ENCODE data around the gene GATA6.

Gene GATA6

DNA sequence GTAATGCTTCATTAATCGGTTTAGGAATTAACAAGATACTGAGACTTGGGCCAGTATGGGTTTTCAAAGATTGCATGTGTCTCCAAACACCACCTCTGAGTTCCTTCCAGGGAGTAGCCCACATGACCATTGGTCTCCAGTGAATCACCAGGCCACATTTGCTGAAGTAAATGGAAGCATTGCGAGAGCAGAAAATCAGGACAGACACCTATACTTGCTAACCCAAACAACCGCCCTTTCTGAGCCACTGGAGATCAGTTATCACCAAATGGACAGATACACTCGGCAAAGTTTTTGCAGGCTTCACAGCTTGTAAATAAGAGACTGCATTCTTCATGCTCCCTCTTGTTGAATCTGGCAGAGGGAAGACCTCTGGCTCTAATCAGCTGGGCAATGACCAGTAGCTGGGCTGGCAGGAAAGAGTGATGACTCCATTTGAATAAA lies 40.9 kb downstream of the GATA6 start:
- H3K27me3 ChIP-seq (ENCODE audit: control insufficient read depth in 3 of 3, insufficient read depth in 3 of 3, low read depth in 1 of 3, low read length in 3 of 3) = peaks cover 0 to 4% (median 0%) of the 10 kb centered on the region in 3 experiments
- H3K4me3 ChIP-seq (ENCODE audit: low read length in 2 of 2) = no peak overlapping the region
- H3K4me2 ChIP-seq (ENCODE audit: insufficient read depth, low read length, poor library complexity, severe bottlenecking) = no peak overlapping the region
- no peaks in the 10 kb centered on the region for H3K36me3 ChIP-seq (replicated peaks in 1 of 2; ENCODE audit: control insufficient read depth in 2 of 2, insufficient read depth in 2 of 2, low read length in 2 of 2)
- no peak overlapping the region for H3K4ac ChIP-seq (ENCODE audit: low read length)
- no peak overlapping the region for H2AK5ac ChIP-seq (ENCODE audit: low read depth, low read length)
- no peak overlapping the region for H4K91ac ChIP-seq (ENCODE audit: low read depth, low read length, poor library complexity)
- H3K14ac ChIP-seq (ENCODE audit: low read length) = no peak overlapping the region
- H3K9ac ChIP-seq (ENCODE audit: low read depth, low read length, poor library complexity) = no peak overlapping the region
- H3K9me3 ChIP-seq (replicated peaks in 1 of 2; ENCODE audit: control insufficient read depth in 2 of 2, insufficient read depth in 1 of 2, low read depth in 1 of 2, low read length in 2 of 2) = no peaks in the 10 kb centered on the region
- WGBS, 2 donors (ENCODE audit: extremely low coverage in 2 of 2, insufficient read length in 2 of 2, insufficient replicate concordance in 1 of 2) = no CpG with 5 or more reads among the region's 4 CpGs
- no peak overlapping the region for H3K27ac ChIP-seq (replicated peaks; ENCODE audit: low read length)
- DNase-seq (ENCODE audit: low spot score) = no peak
- no peak overlapping the region for H2BK5ac ChIP-seq (ENCODE audit: low read length)
- H4K8ac ChIP-seq (ENCODE audit: low read depth, low read length) = no peak overlapping the region
- no peaks in the 10 kb centered on the region for H3K4me1 ChIP-seq (ENCODE audit: control insufficient read depth in 2 of 2, insufficient read depth in 1 of 2, low read depth in 1 of 2, low read length in 2 of 2)
- no peak overlapping the region for H3K18ac ChIP-seq (ENCODE audit: low read length)
- no peak overlapping the region for H2BK12ac ChIP-seq (ENCODE audit: low read length)
- no peak overlapping the region for H2BK120ac ChIP-seq (ENCODE audit: low read depth, low read length)
- no peak overlapping the region for H3K23ac ChIP-seq (ENCODE audit: low read depth, low read length, poor library complexity)
- no peaks in the 10 kb centered on the region for H3K79me1 ChIP-seq (ENCODE audit: low read depth, low read length)
- H2AFZ ChIP-seq (ENCODE audit: low read length) = no peak overlapping the region
- no peak overlapping the region for H2BK15ac ChIP-seq (ENCODE audit: low read length)

DNA sequence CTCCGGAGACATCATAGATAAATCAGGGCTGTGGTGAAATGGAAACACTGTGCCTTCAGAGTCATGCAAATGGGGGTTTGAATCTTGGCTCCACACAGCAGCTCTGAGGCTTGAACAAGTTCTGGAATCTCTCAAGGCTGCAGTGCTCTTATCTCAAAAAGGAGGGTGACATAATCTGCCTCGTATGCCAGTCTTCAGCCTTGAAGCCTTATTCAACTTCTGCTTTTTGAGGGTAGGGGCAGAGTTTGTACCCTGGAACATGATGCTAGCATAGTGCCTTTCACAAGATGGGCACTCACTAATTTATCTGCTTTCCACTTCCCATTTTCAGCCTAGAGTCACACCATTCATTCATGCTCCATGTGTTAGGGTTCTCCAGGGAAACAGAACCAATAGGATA lies 42.3 kb downstream of the GATA6 start:
- no peak overlapping the region for H2BK120ac ChIP-seq (ENCODE audit: low read depth, low read length)
- no peak overlapping the region for H4K91ac ChIP-seq (ENCODE audit: low read depth, low read length, poor library complexity)
- H3K27ac ChIP-seq (replicated peaks; ENCODE audit: low read length) = no peak overlapping the region
- H3K9ac ChIP-seq (ENCODE audit: low read depth, low read length, poor library complexity) = no peak overlapping the region
- H3K23ac ChIP-seq (ENCODE audit: low read depth, low read length, poor library complexity) = no peak overlapping the region
- H3K4me3 ChIP-seq (ENCODE audit: low read length in 2 of 2) = no peak overlapping the region
- H2BK5ac ChIP-seq (ENCODE audit: low read length) = no peak overlapping the region
- no peak for DNase-seq (ENCODE audit: low spot score)
- no peak overlapping the region for H2AK5ac ChIP-seq (ENCODE audit: low read depth, low read length)
- H3K36me3 ChIP-seq (replicated peaks in 1 of 2; ENCODE audit: control insufficient read depth in 2 of 2, insufficient read depth in 2 of 2, low read length in 2 of 2) = no peaks in the 10 kb centered on the region
- no peak overlapping the region for H3K14ac ChIP-seq (ENCODE audit: low read length)
- no peaks in the 10 kb centered on the region for H3K27me3 ChIP-seq (ENCODE audit: control insufficient read depth in 3 of 3, insufficient read depth in 3 of 3, low read depth in 1 of 3, low read length in 3 of 3)
- no peaks in the 10 kb centered on the region for H3K79me1 ChIP-seq (ENCODE audit: low read depth, low read length)
- WGBS, 2 donors (ENCODE audit: extremely low coverage in 2 of 2, insufficient read length in 2 of 2, insufficient replicate concordance in 1 of 2) = no CpG with 5 or more reads among the region's 2 CpGs
- no peak overlapping the region for H3K4me2 ChIP-seq (ENCODE audit: insufficient read depth, low read length, poor library complexity, severe bottlenecking)
- H2AFZ ChIP-seq (ENCODE audit: low read length) = no peak overlapping the region
- no peaks in the 10 kb centered on the region for H3K4me1 ChIP-seq (ENCODE audit: control insufficient read depth in 2 of 2, insufficient read depth in 1 of 2, low read depth in 1 of 2, low read length in 2 of 2)
- H2BK15ac ChIP-seq (ENCODE audit: low read length) = no peak overlapping the region
- no peak overlapping the region for H4K8ac ChIP-seq (ENCODE audit: low read depth, low read length)
- H3K9me3 ChIP-seq (replicated peaks in 1 of 2; ENCODE audit: control insufficient read depth in 2 of 2, insufficient read depth in 1 of 2, low read depth in 1 of 2, low read length in 2 of 2) = no peaks in the 10 kb centered on the region
- H3K4ac ChIP-seq (ENCODE audit: low read length) = no peak overlapping the region
- H3K18ac ChIP-seq (ENCODE audit: low read length) = no peak overlapping the region
- no peak overlapping the region for H2BK12ac ChIP-seq (ENCODE audit: low read length)

DNA sequence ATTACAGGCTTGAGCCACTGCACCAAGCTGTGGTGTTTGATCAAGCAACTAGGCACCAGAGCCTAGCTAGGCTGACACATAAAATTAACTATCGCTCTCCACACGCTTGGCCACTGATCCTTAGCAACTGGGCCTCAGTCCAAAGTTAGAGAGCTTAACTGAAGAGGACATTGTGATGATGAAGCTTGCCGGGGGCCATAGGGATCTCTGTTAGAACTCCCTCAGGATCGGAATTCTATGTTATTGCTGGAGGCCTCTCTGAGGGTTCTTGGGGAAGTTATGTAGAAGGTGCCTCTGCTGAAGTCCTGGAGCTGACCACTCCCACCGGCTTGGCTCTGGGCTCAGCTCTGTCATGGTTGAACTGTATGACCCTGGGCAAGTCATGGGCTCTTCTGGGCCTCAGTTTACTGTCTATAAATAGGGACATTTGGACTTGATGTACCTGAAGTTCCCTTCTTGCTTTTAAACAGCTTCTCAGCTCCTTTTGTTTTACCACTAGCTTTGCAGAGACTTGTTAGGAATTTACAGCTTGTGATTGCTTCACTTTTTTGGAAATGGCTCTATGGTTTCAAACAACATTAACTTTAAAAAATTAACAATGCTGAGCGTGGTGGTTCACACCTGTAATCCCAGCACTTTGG lies 44.1 kb downstream of the GATA6 start:
- Histone ChIP-seq H3K23ac (ENCODE audit: low read depth, low read length, poor library complexity) (no peak overlapping the region), H2AK5ac (ENCODE audit: low read depth, low read length) (no peak overlapping the region), H3K4me2 (ENCODE audit: insufficient read depth, low read length, poor library complexity, severe bottlenecking) (no peak overlapping the region), H3K14ac (ENCODE audit: low read length) (no peak overlapping the region), H2BK12ac (ENCODE audit: low read length) (no peak overlapping the region), H4K91ac (ENCODE audit: low read depth, low read length, poor library complexity) (no peak overlapping the region), H2AFZ (ENCODE audit: low read length) (no peak overlapping the region), H3K9me3 (replicated peaks in 1 of 2; ENCODE audit: control insufficient read depth in 2 of 2, insufficient read depth in 1 of 2, low read depth in 1 of 2, low read length in 2 of 2) (no peaks in the 10 kb centered on the region), H3K36me3 (replicated peaks in 1 of 2; ENCODE audit: control insufficient read depth in 2 of 2, insufficient read depth in 2 of 2, low read length in 2 of 2) (no peaks in the 10 kb centered on the region), H3K27me3 (ENCODE audit: control insufficient read depth in 3 of 3, insufficient read depth in 3 of 3, low read depth in 1 of 3, low read length in 3 of 3) (no peaks in the 10 kb centered on the region), H4K8ac (ENCODE audit: low read depth, low read length) (no peak overlapping the region), H3K27ac (replicated peaks; ENCODE audit: low read length) (no peak overlapping the region), H2BK5ac (ENCODE audit: low read length) (no peak overlapping the region), H3K79me1 (ENCODE audit: low read depth, low read length) (no peaks in the 10 kb centered on the region), H3K4ac (ENCODE audit: low read length) (no peak overlapping the region), H3K18ac (ENCODE audit: low read length) (no peak overlapping the region), H3K9ac (ENCODE audit: low read depth, low read length, poor library complexity) (no peak overlapping the region), H2BK15ac (ENCODE audit: low read length) (no peak overlapping the region), H3K4me3 (ENCODE audit: low read length in 2 of 2) (no peak overlapping the region), H3K4me1 (ENCODE audit: control insufficient read depth in 2 of 2, insufficient read depth in 1 of 2, low read depth in 1 of 2, low read length in 2 of 2) (peaks cover 0 to 2% of the 10 kb centered on the region in 2 donors), H2BK120ac (ENCODE audit: low read depth, low read length) (no peak overlapping the region)
- DNase-seq (ENCODE audit: low spot score) = no peak
- WGBS, 2 donors (ENCODE audit: extremely low coverage in 2 of 2, insufficient read length in 2 of 2, insufficient replicate concordance in 1 of 2) = no CpG with 5 or more reads among the region's 6 CpGs

GRCh38 chr18:22214731-22215528 lies 45.5 kb downstream of the GATA6 start:
- H3K9ac ChIP-seq (ENCODE audit: low read depth, low read length, poor library complexity) = no peak overlapping the region
- H3K27ac ChIP-seq (replicated peaks; ENCODE audit: low read length) = no peak overlapping the region
- H3K27me3 ChIP-seq (ENCODE audit: control insufficient read depth in 3 of 3, insufficient read depth in 3 of 3, low read depth in 1 of 3, low read length in 3 of 3) = no peaks in the 10 kb centered on the region
- WGBS, 2 donors (ENCODE audit: extremely low coverage in 2 of 2, insufficient read length in 2 of 2, insufficient replicate concordance in 1 of 2) = no CpG with 5 or more reads among the region's 13 CpGs
- no peak overlapping the region for H3K18ac ChIP-seq (ENCODE audit: low read length)
- H2BK12ac ChIP-seq (ENCODE audit: low read length) = no peak overlapping the region
- no peaks in the 10 kb centered on the region for H3K9me3 ChIP-seq (replicated peaks in 1 of 2; ENCODE audit: control insufficient read depth in 2 of 2, insufficient read depth in 1 of 2, low read depth in 1 of 2, low read length in 2 of 2)
- H3K14ac ChIP-seq (ENCODE audit: low read length) = no peak overlapping the region
- H2AK5ac ChIP-seq (ENCODE audit: low read depth, low read length) = no peak overlapping the region
- no peak for DNase-seq (ENCODE audit: low spot score)
- H3K23ac ChIP-seq (ENCODE audit: low read depth, low read length, poor library complexity) = no peak overlapping the region
- no peak overlapping the region for H2BK15ac ChIP-seq (ENCODE audit: low read length)
- no peak overlapping the region for H3K4ac ChIP-seq (ENCODE audit: low read length)
- H2AFZ ChIP-seq (ENCODE audit: low read length) = no peak overlapping the region
- peaks cover 0 to 2% of the 10 kb centered on the region in 2 donors for H3K4me1 ChIP-seq (ENCODE audit: control insufficient read depth in 2 of 2, insufficient read depth in 1 of 2, low read depth in 1 of 2, low read length in 2 of 2)
- H2BK5ac ChIP-seq (ENCODE audit: low read length) = no peak overlapping the region
- H3K79me1 ChIP-seq (ENCODE audit: low read depth, low read length) = no peaks in the 10 kb centered on the region
- no peaks in the 10 kb centered on the region for H3K36me3 ChIP-seq (replicated peaks in 1 of 2; ENCODE audit: control insufficient read depth in 2 of 2, insufficient read depth in 2 of 2, low read length in 2 of 2)
- H2BK120ac ChIP-seq (ENCODE audit: low read depth, low read length) = no peak overlapping the region
- no peak overlapping the region for H4K8ac ChIP-seq (ENCODE audit: low read depth, low read length)
- H3K4me3 ChIP-seq (ENCODE audit: low read length in 2 of 2) = no peak overlapping the region
- H4K91ac ChIP-seq (ENCODE audit: low read depth, low read length, poor library complexity) = no peak overlapping the region
- H3K4me2 ChIP-seq (ENCODE audit: insufficient read depth, low read length, poor library complexity, severe bottlenecking) = no peak overlapping the region
